Neural crest cell (in vitro differentiated cells): ENCODE data around the gene HSD17B13. TPM values are rescaled to one million over a fixed set of nuclear protein-coding genes. Genes with fewer than 3 reads are reported as not detected.
A peak's percentile ranks its signal among the peaks of the same experiment; 100 is the strongest.

Source experiments
- DNase-seq: peaks from one replicate; pipeline ENCODE4 v3.0.0; 2021; ENCODE audit warnings: low read depth, mixed read lengths, low spot score
- H3K27ac Mint-ChIP-seq: one replicate; pipeline ENCODE4 v1.8.0; 2021; ENCODE audit warnings: mild to moderate bottlenecking, mixed read lengths; ENCODE audit not compliant: unreplicated experiment
- H3K27me3 Mint-ChIP-seq: 2 replicates; pipeline ENCODE4 v1.8.0; 2021; ENCODE audit warnings: low read depth, mild to moderate bottlenecking, mixed read lengths
- H3K36me3 Mint-ChIP-seq: 2 replicates; pipeline ENCODE4 v1.8.0; 2021; ENCODE audit warnings: low read depth, mild to moderate bottlenecking, mixed read lengths
- H3K4me1 Mint-ChIP-seq: 2 replicates; pipeline ENCODE4 v1.8.0; 2021; ENCODE audit warnings: mixed read lengths
- H3K4me3 Mint-ChIP-seq: one replicate; pipeline ENCODE4 v1.8.0; 2021; ENCODE audit warnings: mild to moderate bottlenecking, mixed read lengths
- H3K9me3 Mint-ChIP-seq: 2 replicates; pipeline ENCODE4 v1.8.0; 2021; ENCODE audit warnings: mixed read lengths
- total RNA-seq: library from RNA; stranded (reverse); gene quantifications from 2 replicates; pipeline ENCODE4 v1.2.1, GENCODE V29; 2021
- TF ChIP-seq, protein P1 (sequence below): fragments of 200-600 bp; sonication (generic); conservative IDR thresholded peaks from 2 replicates; pipeline ENCODE4 v1.5.0; 2021; ENCODE audit warnings: antibody characterized with exemption, mild to moderate bottlenecking

The HSD17B13 gene
- total RNA-seq, 1 donor from 2014 or later: not detected

DNA sequence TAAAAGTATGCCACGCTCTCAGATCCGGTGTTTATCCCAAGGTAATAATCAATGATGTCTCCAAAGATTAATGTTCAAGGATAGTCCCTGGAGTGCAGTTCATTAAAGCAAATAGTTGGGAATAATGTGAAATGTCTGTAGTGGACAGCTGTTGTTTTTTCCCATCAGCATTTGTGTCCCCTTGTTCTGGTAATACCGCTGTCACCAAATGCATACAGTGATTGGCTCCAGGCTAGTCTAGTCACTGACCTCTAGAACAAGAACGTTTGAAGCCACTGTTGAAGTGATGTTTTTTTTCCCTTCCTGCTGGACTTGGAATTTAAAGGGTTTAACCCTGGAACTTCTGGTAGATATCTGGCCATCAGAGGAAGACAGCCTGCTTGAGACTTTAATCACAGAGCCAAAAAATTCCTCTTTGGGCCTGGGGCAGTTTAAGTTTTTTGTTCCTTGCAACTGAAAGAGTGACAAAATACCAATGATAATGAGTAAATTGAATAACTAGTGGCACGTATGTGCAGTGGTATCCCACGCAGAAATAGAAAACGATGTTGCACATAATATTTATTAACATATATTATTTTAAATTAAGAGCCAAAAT, 37.8 kb upstream of the HSD17B13 start:
- H3K4me3 Mint-ChIP-seq: no peak overlapping the region
- DNase-seq: no peak
- H3K4me1 Mint-ChIP-seq: peaks cover 6% of the 10 kb centered on the region
- no peaks in the 10 kb centered on the region for H3K27me3 Mint-ChIP-seq
- no peaks in the 10 kb centered on the region for H3K9me3 Mint-ChIP-seq
- TF ChIP-seq, protein P1, sequence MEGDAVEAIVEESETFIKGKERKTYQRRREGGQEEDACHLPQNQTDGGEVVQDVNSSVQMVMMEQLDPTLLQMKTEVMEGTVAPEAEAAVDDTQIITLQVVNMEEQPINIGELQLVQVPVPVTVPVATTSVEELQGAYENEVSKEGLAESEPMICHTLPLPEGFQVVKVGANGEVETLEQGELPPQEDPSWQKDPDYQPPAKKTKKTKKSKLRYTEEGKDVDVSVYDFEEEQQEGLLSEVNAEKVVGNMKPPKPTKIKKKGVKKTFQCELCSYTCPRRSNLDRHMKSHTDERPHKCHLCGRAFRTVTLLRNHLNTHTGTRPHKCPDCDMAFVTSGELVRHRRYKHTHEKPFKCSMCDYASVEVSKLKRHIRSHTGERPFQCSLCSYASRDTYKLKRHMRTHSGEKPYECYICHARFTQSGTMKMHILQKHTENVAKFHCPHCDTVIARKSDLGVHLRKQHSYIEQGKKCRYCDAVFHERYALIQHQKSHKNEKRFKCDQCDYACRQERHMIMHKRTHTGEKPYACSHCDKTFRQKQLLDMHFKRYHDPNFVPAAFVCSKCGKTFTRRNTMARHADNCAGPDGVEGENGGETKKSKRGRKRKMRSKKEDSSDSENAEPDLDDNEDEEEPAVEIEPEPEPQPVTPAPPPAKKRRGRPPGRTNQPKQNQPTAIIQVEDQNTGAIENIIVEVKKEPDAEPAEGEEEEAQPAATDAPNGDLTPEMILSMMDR: no peak
- no peak overlapping the region for H3K27ac Mint-ChIP-seq
- peaks cover 8% of the 10 kb centered on the region for H3K36me3 Mint-ChIP-seq

DNA sequence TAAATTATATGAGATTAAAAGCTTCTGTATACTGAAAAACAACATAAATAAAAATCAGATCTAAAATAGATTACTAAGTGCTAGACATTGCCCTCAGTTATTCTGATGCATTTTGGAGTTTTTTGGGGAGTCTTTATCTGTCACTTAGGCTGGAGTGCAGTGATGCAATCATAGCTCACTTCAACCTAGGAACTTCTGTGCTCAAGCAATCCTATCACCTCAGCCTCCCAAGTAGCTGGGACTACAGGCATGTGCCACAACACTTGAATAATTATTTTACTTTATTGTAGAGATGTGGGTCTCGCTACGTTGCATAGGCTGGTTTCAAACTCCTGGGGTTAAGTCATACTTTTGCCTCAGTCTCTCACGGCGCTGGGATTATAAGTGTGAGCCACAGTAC, 36.6 kb upstream of the HSD17B13 start:
- no peak for DNase-seq
- Mint-ChIP-seq H3K27ac (no peak overlapping the region), H3K36me3 (peaks cover 5% of the 10 kb centered on the region), H3K9me3 (no peaks in the 10 kb centered on the region), H3K27me3 (no peaks in the 10 kb centered on the region), H3K4me1 (peaks cover 6% of the 10 kb centered on the region), H3K4me3 (no peak overlapping the region)
- TF ChIP-seq, protein P1: no peak

DNA sequence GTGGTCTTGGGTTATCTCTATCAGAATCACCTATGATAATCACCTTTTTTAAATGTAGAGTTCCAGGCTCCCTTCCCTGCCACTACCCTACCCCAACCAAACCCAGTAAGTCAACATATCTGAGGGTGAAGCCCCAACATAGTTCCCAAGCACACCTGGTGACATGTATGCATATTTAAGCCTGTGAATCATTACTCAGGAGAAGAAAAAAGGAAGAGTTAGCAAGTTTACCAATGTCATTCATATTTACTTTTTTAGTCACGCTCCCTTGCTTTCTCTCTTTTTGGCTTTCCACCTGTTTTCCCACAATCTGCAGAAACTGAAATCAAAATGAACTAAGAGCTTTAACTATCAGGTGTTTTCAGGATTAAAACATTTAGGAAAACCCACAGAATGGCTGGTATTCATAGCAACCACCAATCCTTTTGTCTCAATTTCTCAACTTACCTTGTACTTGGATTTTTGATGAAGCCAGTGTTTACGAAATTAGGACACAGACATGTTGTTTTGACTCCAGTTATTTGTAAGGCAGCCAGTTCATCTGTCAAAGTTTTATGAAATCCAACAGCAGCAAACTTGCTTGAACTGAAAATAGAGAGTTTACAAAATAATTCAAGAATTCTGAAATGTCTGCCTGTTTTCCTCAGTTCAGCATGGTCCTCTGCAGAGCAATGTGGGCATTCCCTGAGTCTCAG, 34.3 kb upstream of the HSD17B13 start:
- Mint-ChIP-seq H3K27me3 (no peaks in the 10 kb centered on the region), H3K4me3 (no peak overlapping the region), H3K27ac (no peak overlapping the region), H3K4me1 (peaks cover 6% of the 10 kb centered on the region), H3K9me3 (no peaks in the 10 kb centered on the region), H3K36me3 (peaks cover 7% of the 10 kb centered on the region)
- no peak for DNase-seq
- TF ChIP-seq, protein P1: no peak

DNA sequence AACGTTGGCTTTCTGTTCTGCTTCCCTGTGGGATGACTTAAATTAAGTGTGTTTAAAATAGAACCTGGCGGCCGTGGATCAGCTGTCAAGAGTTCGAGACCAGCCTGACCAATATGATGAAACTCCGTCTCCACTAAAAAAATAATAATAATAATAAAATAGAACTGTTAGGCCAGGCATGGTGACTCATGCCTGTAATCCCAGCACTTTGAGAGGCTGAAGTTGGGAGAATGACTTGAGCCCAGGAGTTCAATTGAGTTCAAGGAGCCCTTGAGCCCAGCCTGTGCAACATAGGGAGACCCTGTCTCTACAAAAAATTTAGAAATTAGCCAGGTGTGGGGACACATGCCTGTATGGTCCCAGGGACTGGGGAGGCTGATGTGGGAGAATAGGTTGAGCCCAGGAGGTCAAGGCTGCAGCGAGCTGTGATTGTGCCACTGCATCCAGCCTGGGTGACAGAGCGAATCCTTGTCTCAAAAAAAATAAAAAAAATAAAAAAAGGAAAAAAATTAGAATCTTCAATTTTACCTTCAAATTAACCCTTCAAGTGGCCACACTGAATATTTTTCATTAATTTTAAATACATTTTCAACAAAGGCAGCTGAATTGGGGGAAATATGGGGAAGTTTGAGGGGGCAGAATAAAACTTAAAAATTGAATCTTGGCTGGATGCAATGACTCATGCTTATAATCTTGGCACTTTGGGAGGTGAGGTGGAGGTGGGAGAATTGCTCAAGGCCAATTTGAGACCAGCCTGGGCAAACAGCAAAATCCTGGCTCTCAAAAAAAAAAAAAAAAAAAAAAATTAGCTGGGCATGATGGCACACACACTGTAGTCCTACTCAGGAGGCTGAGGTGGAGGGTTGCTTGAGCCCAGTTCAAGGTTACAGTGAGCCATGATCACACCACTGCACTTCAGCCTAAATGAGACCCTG, 31.8 kb upstream of the HSD17B13 start:
- no peaks in the 10 kb centered on the region for H3K27me3 Mint-ChIP-seq
- H3K4me3 Mint-ChIP-seq: no peak overlapping the region
- TF ChIP-seq, protein P1: no peak
- no peak overlapping the region for H3K27ac Mint-ChIP-seq
- H3K9me3 Mint-ChIP-seq: no peaks in the 10 kb centered on the region
- H3K36me3 Mint-ChIP-seq: peaks cover 7% of the 10 kb centered on the region
- DNase-seq: no peak
- H3K4me1 Mint-ChIP-seq: no peaks in the 10 kb centered on the region

DNA sequence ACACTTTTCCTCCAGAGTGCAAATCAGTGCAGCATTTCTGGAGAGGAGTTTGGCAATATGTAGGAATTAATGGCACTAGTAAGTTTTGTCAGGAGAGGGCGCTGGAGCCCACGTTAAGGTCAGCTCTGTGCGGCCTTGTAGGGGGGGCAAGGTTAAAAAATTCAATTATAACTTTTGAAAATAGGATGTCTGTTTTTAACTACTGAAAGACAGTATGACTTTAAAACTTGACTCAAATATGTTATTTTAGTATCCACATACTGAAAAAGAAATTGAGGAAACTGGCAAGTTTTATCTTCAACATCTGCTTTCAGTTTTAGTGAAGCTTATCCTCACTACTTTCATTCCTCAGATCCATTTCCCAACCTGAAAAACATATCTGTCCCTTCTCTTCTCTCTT, 30.9 kb upstream of the HSD17B13 start:
- Mint-ChIP-seq H3K36me3 (peaks cover 7% of the 10 kb centered on the region), H3K9me3 (no peaks in the 10 kb centered on the region), H3K4me3 (no peak overlapping the region), H3K4me1 (no peaks in the 10 kb centered on the region), H3K27me3 (no peaks in the 10 kb centered on the region), H3K27ac (no peak overlapping the region)
- peak; percentile 31 for DNase-seq
- TF ChIP-seq, protein P1: peak; percentile 81
